Central memory CD8-positive, alpha-beta T cell (primary cell): ENCODE results near the gene HMOX1.

Source experiments
- ATAC-seq: fragments of 150-1000 bp; cut with Tn5 transposase; replicated peaks from 2 replicates; pipeline ENCODE4 v1.10.0; 2022; ENCODE audit warnings: mild to moderate bottlenecking, moderate FRiP score, moderate number of reproducible peaks; ENCODE audit not compliant: poor library complexity, severe bottlenecking; ENCODE audit errors: extremely low read depth
- DNase-seq, 2 donors: peaks; one replicate each; pipeline ENCODE4 v3.0.0; 2021; ENCODE audit warnings: low spot score in 2 of 2
- H3K27ac Mint-ChIP-seq: one replicate; pipeline ENCODE4 v1.8.0; 2022; ENCODE audit warnings: low read depth, mild to moderate bottlenecking, moderate library complexity, mixed read lengths
- H3K27me3 Mint-ChIP-seq: one replicate; pipeline ENCODE4 v1.8.0; 2022; ENCODE audit warnings: mixed read lengths
- H3K36me3 Mint-ChIP-seq: one replicate; pipeline ENCODE4 v1.8.0; 2022; ENCODE audit warnings: mild to moderate bottlenecking, moderate library complexity, mixed read lengths; ENCODE audit not compliant: insufficient read depth
- H3K4me1 Mint-ChIP-seq: one replicate; pipeline ENCODE4 v1.8.0; 2022; ENCODE audit warnings: mixed read lengths
- H3K4me3 Mint-ChIP-seq: one replicate; pipeline ENCODE4 v1.8.0; 2022; ENCODE audit warnings: mild to moderate bottlenecking, moderate library complexity, mixed read lengths
- H3K9me3 Mint-ChIP-seq: one replicate; pipeline ENCODE4 v1.8.0; 2022; ENCODE audit warnings: mixed read lengths

HMOX1 gene

GRCh38 chr22:35439365-35439717, 58.4 kb downstream of the HMOX1 start:
- H3K4me1 Mint-ChIP-seq, result peaks cover 6% of the 10 kb centered on the region

GRCh38 chr22:35440129-35440528, 59.2 kb downstream of the HMOX1 start:
- H3K4me3 Mint-ChIP-seq, result no peak overlapping the region
- DNase-seq, result no peak
- no peaks in the 10 kb centered on the region for H3K9me3 Mint-ChIP-seq
- H3K4me1 Mint-ChIP-seq, result peaks cover 6% of the 10 kb centered on the region
- H3K27ac Mint-ChIP-seq, result no peak overlapping the region
- H3K27me3 Mint-ChIP-seq, result no peaks in the 10 kb centered on the region
- H3K36me3 Mint-ChIP-seq, result peaks cover 2% of the 10 kb centered on the region
- ATAC-seq, result no peak

More at GRCh38 chr22:35439365-35439717, 58.4 kb downstream of the HMOX1 start:
- H3K27ac Mint-ChIP-seq, result no peak overlapping the region
- no peaks in the 10 kb centered on the region for H3K27me3 Mint-ChIP-seq
- DNase-seq (no peak), ATAC-seq (no peak)
- H3K4me3 Mint-ChIP-seq, result no peak overlapping the region
- H3K9me3 Mint-ChIP-seq, result no peaks in the 10 kb centered on the region
- peaks cover 2% of the 10 kb centered on the region for H3K36me3 Mint-ChIP-seq

GRCh38 chr22:35441489-35442100, 60.7 kb downstream of the HMOX1 start:
- Mint-ChIP-seq H3K36me3 (peaks cover 4% of the 10 kb centered on the region), H3K4me1 (peaks cover 6% of the 10 kb centered on the region), H3K4me3 (no peak overlapping the region), H3K27me3 (no peaks in the 10 kb centered on the region), H3K9me3 (no peaks in the 10 kb centered on the region), H3K27ac (no peak overlapping the region)
- DNase-seq, result no peak
- no peak for ATAC-seq

GRCh38 chr22:35442471-35442870, 61.6 kb downstream of the HMOX1 start:
- no peak for DNase-seq

GRCh38 chr22:35443338-35443737, 62.4 kb downstream of the HMOX1 start:
- no peak overlapping the region for H3K4me3 Mint-ChIP-seq
- H3K4me1 Mint-ChIP-seq, result peaks cover 6% of the 10 kb centered on the region
- ATAC-seq (no peak), DNase-seq (no peak)
- no peak overlapping the region for H3K27ac Mint-ChIP-seq
- H3K9me3 Mint-ChIP-seq, result no peaks in the 10 kb centered on the region
- H3K27me3 Mint-ChIP-seq, result no peaks in the 10 kb centered on the region
- peaks cover 4% of the 10 kb centered on the region for H3K36me3 Mint-ChIP-seq

More at GRCh38 chr22:35442471-35442870, 61.6 kb downstream of the HMOX1 start:
- no peak for ATAC-seq
- Mint-ChIP-seq H3K36me3 (peaks cover 4% of the 10 kb centered on the region), H3K9me3 (no peaks in the 10 kb centered on the region), H3K4me1 (peaks cover 6% of the 10 kb centered on the region), H3K27ac (no peak overlapping the region), H3K4me3 (no peak overlapping the region), H3K27me3 (no peaks in the 10 kb centered on the region)
